ENCODE results near the gene EIF4G3. TPM values are rescaled to one million over a fixed set of nuclear protein-coding genes. Genes with fewer than 3 reads are reported as not detected.
"Not testable (repeated sequence)": the region's sequence is repeated elsewhere in the genome, so short reads cannot be mapped to it uniquely, and the experiment has no call there.

The EIF4G3 gene
- total RNA-seq, 2 donors from 2014 or later = 70.3 to 70.5 TPM

DNA sequence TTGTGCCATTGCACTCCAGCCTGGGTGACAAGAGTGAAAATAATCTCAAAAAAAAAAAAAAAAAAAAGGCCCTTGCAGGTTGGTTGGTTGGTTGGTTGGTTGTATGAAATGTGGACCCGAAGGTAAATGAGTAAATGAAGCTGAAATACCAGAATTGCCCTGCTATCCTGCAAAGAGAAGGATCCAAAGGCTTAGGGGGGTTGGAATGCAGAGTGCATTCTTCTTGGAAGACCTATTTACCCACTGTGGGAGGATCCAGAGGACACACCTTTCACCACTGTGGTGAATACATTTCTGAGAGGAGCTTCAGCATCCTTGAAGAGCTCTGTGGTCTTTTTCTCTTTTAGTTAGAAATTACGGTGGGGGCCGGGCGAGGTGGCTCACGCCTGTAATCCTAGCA, 28.7 kb upstream of the EIF4G3 start:
- H3K9me3 ChIP-seq = no peaks in the 10 kb centered on the region
- H3K9ac ChIP-seq (ENCODE audit: low read depth in 2 of 2, low read length in 2 of 2) = no peak overlapping the region
- TF ChIP-seq, protein P1, sequence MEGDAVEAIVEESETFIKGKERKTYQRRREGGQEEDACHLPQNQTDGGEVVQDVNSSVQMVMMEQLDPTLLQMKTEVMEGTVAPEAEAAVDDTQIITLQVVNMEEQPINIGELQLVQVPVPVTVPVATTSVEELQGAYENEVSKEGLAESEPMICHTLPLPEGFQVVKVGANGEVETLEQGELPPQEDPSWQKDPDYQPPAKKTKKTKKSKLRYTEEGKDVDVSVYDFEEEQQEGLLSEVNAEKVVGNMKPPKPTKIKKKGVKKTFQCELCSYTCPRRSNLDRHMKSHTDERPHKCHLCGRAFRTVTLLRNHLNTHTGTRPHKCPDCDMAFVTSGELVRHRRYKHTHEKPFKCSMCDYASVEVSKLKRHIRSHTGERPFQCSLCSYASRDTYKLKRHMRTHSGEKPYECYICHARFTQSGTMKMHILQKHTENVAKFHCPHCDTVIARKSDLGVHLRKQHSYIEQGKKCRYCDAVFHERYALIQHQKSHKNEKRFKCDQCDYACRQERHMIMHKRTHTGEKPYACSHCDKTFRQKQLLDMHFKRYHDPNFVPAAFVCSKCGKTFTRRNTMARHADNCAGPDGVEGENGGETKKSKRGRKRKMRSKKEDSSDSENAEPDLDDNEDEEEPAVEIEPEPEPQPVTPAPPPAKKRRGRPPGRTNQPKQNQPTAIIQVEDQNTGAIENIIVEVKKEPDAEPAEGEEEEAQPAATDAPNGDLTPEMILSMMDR (IDR thresholded peaks at IDR 0.05) = no peak
- no peaks in the 10 kb centered on the region for H3K36me3 ChIP-seq
- no peak overlapping the region for H3K4me3 ChIP-seq
- DNase-seq = no peak
- no peak overlapping the region for H3K27ac ChIP-seq
- no peaks in the 10 kb centered on the region for H3K27me3 ChIP-seq
- no peaks in the 10 kb centered on the region for H3K4me1 ChIP-seq
- intact Hi-C loops (cut with DNase I) = no loop called here

DNA sequence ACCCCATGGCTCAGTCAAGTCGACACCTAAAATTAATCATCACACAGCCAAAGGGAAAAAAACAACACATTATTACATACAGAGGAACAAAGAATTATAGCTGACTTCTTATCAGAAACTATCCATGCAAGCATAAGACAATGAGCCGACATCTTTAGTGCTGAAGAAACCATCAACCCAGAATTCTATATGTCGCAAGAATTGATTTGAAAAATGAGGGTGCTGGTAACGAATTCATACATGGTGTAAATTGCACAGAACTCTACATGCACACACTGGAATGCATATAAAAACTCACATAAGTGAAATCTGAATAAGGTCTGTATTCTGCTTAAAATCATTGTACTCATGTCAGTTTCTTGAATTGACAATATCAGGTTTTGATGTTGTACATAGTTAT, 25.0 kb upstream of the EIF4G3 start:
- TF ChIP-seq, protein P1 (IDR thresholded peaks at IDR 0.05) = no peak
- no peaks in the 10 kb centered on the region for H3K36me3 ChIP-seq
- no peak overlapping the region for H3K4me3 ChIP-seq
- H3K27me3 ChIP-seq = no peaks in the 10 kb centered on the region
- no peaks in the 10 kb centered on the region for H3K4me1 ChIP-seq
- DNase-seq = no peak
- H3K9me3 ChIP-seq = no peaks in the 10 kb centered on the region
- H3K9ac ChIP-seq (ENCODE audit: low read depth in 2 of 2, low read length in 2 of 2) = no peak overlapping the region
- H3K27ac ChIP-seq = no peak overlapping the region
- intact Hi-C loops (cut with DNase I) = no loop called here

DNA sequence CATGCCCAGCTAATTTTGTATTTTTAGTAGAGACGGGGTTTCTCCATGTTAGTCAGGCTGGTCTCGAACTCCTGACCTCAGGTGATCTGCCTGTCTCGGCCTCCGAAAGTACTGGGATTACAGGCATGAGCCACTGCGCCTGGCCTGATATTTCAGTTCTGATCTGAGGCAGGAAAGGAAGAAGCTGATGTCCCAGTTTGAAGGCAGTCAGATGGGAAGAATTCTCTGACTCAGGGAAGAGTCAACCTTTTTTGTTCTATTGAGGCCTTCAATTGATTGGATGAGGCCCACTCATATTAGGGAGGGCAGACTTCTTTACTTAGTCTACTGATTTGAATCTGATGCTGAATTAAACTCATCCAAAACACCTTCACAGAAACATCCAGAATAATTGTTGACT, 24.5 kb upstream of the EIF4G3 start:
- H3K27ac ChIP-seq; H3K36me3 ChIP-seq; H3K27me3 ChIP-seq; H3K4me1 ChIP-seq; intact Hi-C loops (cut with DNase I); H3K9ac ChIP-seq (ENCODE audit: low read depth in 2 of 2, low read length in 2 of 2); H3K4me3 ChIP-seq; H3K9me3 ChIP-seq; DNase-seq: not testable (repeated sequence)

DNA sequence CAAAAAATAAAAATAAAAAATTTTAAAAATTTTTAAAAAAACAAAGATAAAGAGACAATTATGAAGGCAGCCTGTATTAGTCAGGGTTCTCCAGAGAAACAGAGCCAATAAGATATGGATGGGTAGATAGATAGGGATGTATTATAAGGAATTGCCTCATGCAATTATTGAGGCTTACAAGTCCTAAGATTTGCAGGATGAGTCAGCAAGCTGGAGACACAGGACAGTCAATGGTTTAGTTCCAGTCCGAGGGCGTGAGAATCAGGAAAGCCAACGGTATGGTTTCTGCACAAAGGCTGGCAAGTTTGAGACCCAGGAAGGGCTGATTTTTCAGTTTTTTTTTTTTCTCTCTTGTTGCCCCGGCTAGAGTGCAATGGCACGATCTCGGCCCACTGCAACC, 24.1 kb upstream of the EIF4G3 start:
- Histone ChIP-seq H3K4me1 (no peaks in the 10 kb centered on the region), H3K27me3 (no peaks in the 10 kb centered on the region), H3K9me3 (no peaks in the 10 kb centered on the region), H3K4me3 (no peak overlapping the region), H3K36me3 (no peaks in the 10 kb centered on the region), H3K9ac (ENCODE audit: low read depth in 2 of 2, low read length in 2 of 2) (no peak overlapping the region), H3K27ac (no peak overlapping the region)
- TF ChIP-seq, protein P1 (IDR thresholded peaks at IDR 0.05) = no peak
- no peak for DNase-seq
- intact Hi-C loops (cut with DNase I) = no loop called here

DNA sequence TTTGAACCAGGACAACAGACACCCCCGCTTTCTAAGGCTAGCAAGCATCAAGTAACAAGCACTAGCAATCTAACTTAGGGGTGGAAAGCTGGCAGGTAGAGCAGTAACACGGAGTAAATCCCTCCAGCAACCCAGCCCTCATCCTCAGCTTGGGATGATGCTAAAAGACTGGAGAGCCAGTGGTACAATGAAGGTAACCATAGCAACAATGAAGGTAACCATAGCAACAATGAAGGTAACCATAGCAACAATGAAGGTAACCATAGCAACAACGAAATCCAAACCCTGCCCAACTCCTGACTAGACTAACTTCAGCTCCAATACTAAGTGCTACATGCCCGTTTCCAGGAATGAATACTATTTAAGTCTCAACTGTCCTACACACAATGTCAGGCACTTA, 22.2 kb upstream of the EIF4G3 start:
- Histone ChIP-seq H3K36me3 (no peaks in the 10 kb centered on the region), H3K4me1 (no peaks in the 10 kb centered on the region), H3K9me3 (no peaks in the 10 kb centered on the region), H3K4me3 (no peak overlapping the region), H3K27me3 (no peaks in the 10 kb centered on the region), H3K27ac (no peak overlapping the region), H3K9ac (ENCODE audit: low read depth in 2 of 2, low read length in 2 of 2) (no peak overlapping the region)
- TF ChIP-seq, protein P1 (IDR thresholded peaks at IDR 0.05) = no peak
- intact Hi-C loops (cut with DNase I) = loop anchor here (5.0 kb wide), 2 partner anchors 217 to 502 kb away; no protein-coding TSS in a partner anchor
- DNase-seq = no peak

DNA sequence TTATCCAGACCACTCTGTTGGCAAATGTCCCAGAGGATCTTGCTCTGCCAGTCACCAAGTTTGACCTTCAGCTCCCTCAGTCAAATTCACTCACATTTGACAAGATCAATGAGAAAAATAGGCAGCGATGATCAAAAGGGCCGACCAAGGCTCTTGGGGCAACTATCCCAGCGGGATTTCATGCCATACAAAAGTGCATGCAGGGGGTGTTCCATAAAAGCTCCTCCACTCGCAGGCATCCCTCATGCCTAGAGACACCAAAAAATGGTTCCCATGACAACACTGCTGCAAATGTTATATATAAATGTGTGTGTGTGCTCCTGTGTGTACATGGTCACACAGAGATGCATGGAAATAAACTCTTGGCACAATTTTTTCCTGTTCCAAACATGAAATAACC, 16.2 kb upstream of the EIF4G3 start:
- Histone ChIP-seq H3K4me3 (no peak overlapping the region), H3K27ac (no peak overlapping the region), H3K9me3 (no peaks in the 10 kb centered on the region), H3K27me3 (no peaks in the 10 kb centered on the region), H3K36me3 (no peaks in the 10 kb centered on the region), H3K9ac (ENCODE audit: low read depth in 2 of 2, low read length in 2 of 2) (peak overlapping the region in 1 of 2 donors; percentile 15), H3K4me1 (no peaks in the 10 kb centered on the region)
- TF ChIP-seq, protein P1 (IDR thresholded peaks at IDR 0.05) = no peak
- intact Hi-C loops (cut with DNase I) = no loop called here
- no peak for DNase-seq
